GM21619 (cell line): ENCODE measurements around the gene NAV2.
A peak's percentile ranks its signal among the peaks of the same experiment; 100 is the strongest.
"Not testable (repeated sequence)": the region's sequence is repeated elsewhere in the genome, so short reads cannot be mapped to it uniquely, and the experiment has no call there.

Experiments
- ATAC-seq: cut with Tn5 transposase; IDR thresholded peaks from one replicate; pipeline ENCODE4 v1.9.1; 2021; ENCODE audit not compliant: unreplicated experiment

NAV2 gene

GRCh38 chr11:20127671-20128527, 415.3 kb downstream of the NAV2 start:
- peak; percentile 84 for ATAC-seq

GRCh38 chr11:20128528-20128825, 415.8 kb downstream of the NAV2 start:
- ATAC-seq, result not testable (repeated sequence)

GRCh38 chr11:20129665-20130064, 417.0 kb downstream of the NAV2 start:
- no peak for ATAC-seq

GRCh38 chr11:20131788-20132666, 419.4 kb downstream of the NAV2 start:
- ATAC-seq, result no peak

- ATAC-seq, result no peak
Observed at GRCh38 chr11:20132667-20133039, 420.0 kb downstream of the NAV2 start.

- ATAC-seq, result no peak
Observed at GRCh38 chr11:20134991-20135736, 422.5 kb downstream of the NAV2 start.

GRCh38 chr11:20137637-20138036, 425.0 kb downstream of the NAV2 start:
- no peak for ATAC-seq

GRCh38 chr11:20138707-20139106, 426.1 kb downstream of the NAV2 start:
- ATAC-seq, result no peak

- ATAC-seq, result no peak
Observed at GRCh38 chr11:20154381-20154780, 441.7 kb downstream of the NAV2 start.

GRCh38 chr11:20155683-20156279, 443.1 kb downstream of the NAV2 start:
- no peak for ATAC-seq

GRCh38 chr11:20156280-20156875, 443.7 kb downstream of the NAV2 start:
- ATAC-seq, result no peak

- no peak for ATAC-seq
Observed at GRCh38 chr11:20156876-20157613, 444.4 kb downstream of the NAV2 start.

- no peak for ATAC-seq
Observed at GRCh38 chr11:20157728-20158127, 445.1 kb downstream of the NAV2 start.

- ATAC-seq, result no peak
Observed at GRCh38 chr11:20158597-20159257, 446.1 kb downstream of the NAV2 start.

- ATAC-seq, result no peak
Observed at GRCh38 chr11:20159466-20160381, 447.1 kb downstream of the NAV2 start.

GRCh38 chr11:20160425-20161229, 448.0 kb downstream of the NAV2 start, which contains the start of gene DBX1:
TSS of gene DBX1 (minus strand) at chr11:20160475. CDS start at chr11:20160324, 151 bp downstream.
- no peak for ATAC-seq

- no peak for ATAC-seq
Observed at GRCh38 chr11:20161230-20161918, 448.7 kb downstream of the NAV2 start.
